Dendritic cell treated with granulocyte-macrophage colony-stimulating factor and Interleukin-4, amounts not matched to agents 40 ng/mL and 50 ng/mL, for 4 days (primary cell): Measurements from ENCODE around the gene CENPQ.
A peak's percentile ranks its signal among the peaks of the same experiment; 100 is the strongest.

ENCODE experiments used
- H3K27ac Mint-ChIP-seq: one replicate; pipeline ENCODE4 v1.8.0; 2022; ENCODE audit warnings: mild to moderate bottlenecking, mixed read lengths
- H3K27me3 Mint-ChIP-seq: one replicate; pipeline ENCODE4 v1.8.0; 2022; ENCODE audit warnings: mild to moderate bottlenecking, mixed read lengths
- H3K36me3 Mint-ChIP-seq: one replicate; pipeline ENCODE4 v1.8.0; 2022; ENCODE audit warnings: low read depth, mixed read lengths
- H3K4me1 Mint-ChIP-seq: one replicate; pipeline ENCODE4 v1.8.0; 2022; ENCODE audit warnings: low read depth, mixed read lengths
- H3K4me3 Mint-ChIP-seq: one replicate; pipeline ENCODE4 v1.8.0; 2022; ENCODE audit warnings: mild to moderate bottlenecking, moderate library complexity, mixed read lengths
- H3K9me3 Mint-ChIP-seq: one replicate; pipeline ENCODE4 v1.8.0; 2022; ENCODE audit warnings: mixed read lengths
- intact Hi-C: fragments of 100-400 bp; cut with micrococcal nuclease; formaldehyde crosslinking; loops from one replicate; pipeline ENCODE4 v1.15.0; 2022

The CENPQ gene

GRCh38 chr6:49515485-49516146 lies 52.4 kb downstream of the CENPQ start:
- H3K4me3 Mint-ChIP-seq, result no peak overlapping the region
- H3K4me1 Mint-ChIP-seq, result no peaks in the 10 kb centered on the region
- H3K9me3 Mint-ChIP-seq, result no peaks in the 10 kb centered on the region
- H3K27me3 Mint-ChIP-seq, result peaks cover 6% of the 10 kb centered on the region
- intact Hi-C loops, result no loop called here
- no peak overlapping the region for H3K27ac Mint-ChIP-seq
- H3K36me3 Mint-ChIP-seq, result no peaks in the 10 kb centered on the region

DNA sequence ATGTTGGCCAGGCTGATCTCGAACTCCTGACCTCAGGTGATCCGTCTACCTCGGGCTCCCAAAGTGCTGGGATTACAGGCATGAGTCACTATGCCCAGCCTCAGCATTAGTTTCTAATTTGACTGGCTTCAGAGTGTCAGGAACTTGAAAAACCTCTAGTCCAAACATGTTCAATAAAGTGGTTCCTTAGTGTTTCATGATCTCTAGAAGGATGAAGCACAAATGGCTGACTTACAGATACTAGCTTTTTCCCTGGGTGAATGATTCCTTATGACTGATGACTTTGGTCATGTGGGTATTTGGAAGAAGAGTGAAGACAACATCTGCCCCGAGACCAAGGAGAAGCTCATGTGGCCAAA lies 53.0 kb downstream of the CENPQ start:
- Mint-ChIP-seq H3K36me3 (no peaks in the 10 kb centered on the region), H3K27me3 (peaks cover 6% of the 10 kb centered on the region), H3K9me3 (no peaks in the 10 kb centered on the region), H3K4me3 (no peak overlapping the region), H3K27ac (no peak overlapping the region), H3K4me1 (no peaks in the 10 kb centered on the region)
- intact Hi-C loops, result no loop called here

DNA sequence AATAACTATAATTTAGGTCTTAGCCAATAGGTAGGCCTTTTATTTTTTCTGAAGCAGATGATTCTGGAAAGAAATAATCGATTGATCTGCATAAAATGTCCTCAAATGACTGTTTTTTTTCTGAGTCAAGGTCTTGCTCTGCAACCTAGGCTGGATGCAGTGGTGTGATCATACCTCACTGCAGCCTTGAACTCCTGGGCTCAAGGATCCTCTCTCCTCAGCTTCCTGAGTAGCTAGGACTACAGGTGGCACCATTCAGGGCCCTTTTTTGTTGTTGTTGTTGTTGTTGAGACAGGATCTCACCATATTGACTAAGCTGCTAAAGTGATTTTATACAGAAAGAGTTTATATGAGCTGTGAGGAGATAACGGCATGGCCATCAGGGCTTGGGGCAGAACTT lies 54.7 kb downstream of the CENPQ start:
- no peaks in the 10 kb centered on the region for H3K4me1 Mint-ChIP-seq

DNA sequence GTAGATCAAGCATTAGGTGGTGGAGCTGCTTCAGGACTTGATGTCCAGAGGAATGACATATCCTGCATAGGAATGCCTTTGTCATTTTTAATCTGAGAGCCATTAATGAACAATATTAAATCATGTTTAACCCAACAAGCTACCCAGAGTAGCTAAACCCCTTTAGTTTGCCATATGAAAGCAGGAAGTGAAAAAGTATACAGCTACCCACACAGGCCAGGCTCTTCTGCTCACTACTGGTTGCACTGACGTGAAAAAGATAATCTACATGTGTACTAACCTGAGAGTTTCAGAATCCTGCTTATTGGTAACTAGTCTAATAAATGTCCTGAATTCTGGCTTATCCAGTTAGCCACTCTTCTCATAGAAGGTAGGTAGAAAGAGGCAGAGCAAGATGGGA lies 56.5 kb downstream of the CENPQ start:
- H3K27ac Mint-ChIP-seq, result no peak overlapping the region
- no peak overlapping the region for H3K4me3 Mint-ChIP-seq
- intact Hi-C loops, result no loop called here
- H3K36me3 Mint-ChIP-seq, result no peaks in the 10 kb centered on the region
- no peaks in the 10 kb centered on the region for H3K4me1 Mint-ChIP-seq
- H3K27me3 Mint-ChIP-seq, result peaks cover 4% of the 10 kb centered on the region
- no peaks in the 10 kb centered on the region for H3K9me3 Mint-ChIP-seq

More for the DNA sequence above, 54.7 kb downstream of the CENPQ start:
- no peak overlapping the region for H3K27ac Mint-ChIP-seq
- no peaks in the 10 kb centered on the region for H3K9me3 Mint-ChIP-seq
- peaks cover 6% of the 10 kb centered on the region for H3K27me3 Mint-ChIP-seq
- H3K36me3 Mint-ChIP-seq, result no peaks in the 10 kb centered on the region
- intact Hi-C loops, result no loop called here
- H3K4me3 Mint-ChIP-seq, result no peak overlapping the region

DNA sequence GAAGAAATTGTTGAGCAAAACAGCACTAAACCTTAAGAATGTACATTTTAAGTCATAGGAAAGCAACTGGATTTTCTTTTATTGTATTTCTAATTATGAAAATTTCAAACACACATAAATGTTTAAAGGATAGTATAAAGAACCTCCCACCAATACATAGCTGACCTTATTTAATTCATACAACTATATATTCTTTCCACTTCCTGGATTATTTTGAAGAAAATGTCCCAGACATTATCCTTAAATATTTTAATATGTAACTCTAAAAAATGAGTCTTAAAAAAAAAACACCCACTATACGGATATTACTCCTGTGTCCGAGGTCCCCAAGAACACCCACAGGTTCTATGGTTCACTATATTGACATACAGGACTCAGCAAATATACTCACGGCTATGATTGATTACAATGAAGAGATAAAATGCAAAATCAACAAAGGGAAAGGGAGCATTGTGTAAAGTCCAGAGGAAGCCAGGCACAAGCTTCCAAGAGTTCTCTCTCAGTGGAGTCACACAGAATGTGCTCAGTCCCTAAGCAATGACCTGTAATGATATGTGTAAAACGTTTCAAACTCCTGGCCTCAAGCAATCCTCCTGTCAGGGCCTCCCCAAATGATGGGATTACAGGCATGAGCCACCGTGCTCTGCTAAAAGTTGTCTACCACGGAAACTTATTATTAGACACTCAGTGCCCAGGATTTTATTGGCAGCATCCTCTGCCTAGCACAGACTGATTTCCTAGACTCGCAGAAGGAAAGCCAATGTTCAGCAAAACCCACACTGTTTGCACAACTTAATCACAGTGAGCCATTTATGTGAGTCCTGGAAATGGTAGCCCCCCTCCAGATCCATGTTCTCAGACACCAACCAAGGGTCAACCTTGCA lies 59.8 kb downstream of the CENPQ start:
- Mint-ChIP-seq H3K27ac (no peak overlapping the region), H3K36me3 (no peaks in the 10 kb centered on the region), H3K27me3 (no peaks in the 10 kb centered on the region), H3K4me3 (no peak overlapping the region), H3K9me3 (no peaks in the 10 kb centered on the region), H3K4me1 (no peaks in the 10 kb centered on the region)
- intact Hi-C loops, result no loop called here

DNA sequence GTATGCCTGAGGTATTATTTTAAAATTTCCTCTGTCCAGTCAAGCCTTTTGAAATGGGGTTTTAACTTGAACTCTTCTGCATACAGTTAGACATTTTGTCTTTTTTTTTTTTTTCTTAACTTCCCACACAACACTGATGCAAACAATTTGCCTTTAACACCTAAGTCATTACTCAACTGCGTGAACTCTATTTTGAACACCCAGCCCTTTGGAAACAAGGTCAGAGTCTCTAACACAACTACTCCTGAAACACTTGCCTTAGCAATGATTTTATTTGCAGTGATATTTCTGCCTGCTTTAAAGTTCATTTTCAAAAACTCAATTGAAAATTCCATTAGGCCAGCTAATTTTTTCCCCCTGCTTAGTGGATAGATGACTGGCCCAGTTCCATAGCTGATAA lies 60.7 kb downstream of the CENPQ start:
- intact Hi-C loops, result no loop called here
- Mint-ChIP-seq H3K9me3 (no peaks in the 10 kb centered on the region), H3K27ac (no peak overlapping the region), H3K27me3 (no peaks in the 10 kb centered on the region), H3K4me3 (no peak overlapping the region), H3K36me3 (no peaks in the 10 kb centered on the region), H3K4me1 (no peaks in the 10 kb centered on the region)

DNA sequence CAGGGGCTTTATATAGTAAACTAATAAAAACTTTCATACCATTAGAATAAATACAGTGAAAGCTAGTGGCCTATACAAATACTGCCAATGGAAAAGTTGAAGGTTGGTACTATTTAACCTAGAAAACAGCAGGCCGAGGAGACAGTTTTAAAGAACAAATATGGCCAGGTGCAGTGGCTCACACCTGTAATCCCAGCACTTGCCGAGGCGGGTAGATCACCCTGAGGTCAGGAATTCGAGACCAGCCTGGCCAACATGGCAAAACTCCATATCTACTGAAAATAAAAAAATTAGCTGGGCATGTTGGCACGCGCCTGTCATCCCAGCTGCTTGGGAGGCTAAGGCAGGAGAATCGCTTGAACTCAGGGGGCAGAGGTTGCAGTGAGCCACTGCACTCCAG lies 61.4 kb downstream of the CENPQ start:
- H3K4me1 Mint-ChIP-seq, result no peaks in the 10 kb centered on the region
- no peaks in the 10 kb centered on the region for H3K27me3 Mint-ChIP-seq
- no peak overlapping the region for H3K27ac Mint-ChIP-seq
- intact Hi-C loops, result no loop called here
- no peaks in the 10 kb centered on the region for H3K36me3 Mint-ChIP-seq
- no peaks in the 10 kb centered on the region for H3K9me3 Mint-ChIP-seq
- H3K4me3 Mint-ChIP-seq, result no peak overlapping the region

GRCh38 chr6:49526598-49526997 lies 63.4 kb downstream of the CENPQ start:
- H3K9me3 Mint-ChIP-seq, result no peaks in the 10 kb centered on the region
- H3K36me3 Mint-ChIP-seq, result no peaks in the 10 kb centered on the region
- intact Hi-C loops, result no loop called here
- no peak overlapping the region for H3K4me3 Mint-ChIP-seq
- H3K27me3 Mint-ChIP-seq, result peaks cover 2% of the 10 kb centered on the region
- H3K27ac Mint-ChIP-seq, result no peak overlapping the region
- H3K4me1 Mint-ChIP-seq, result no peaks in the 10 kb centered on the region

- Mint-ChIP-seq H3K4me1 (no peaks in the 10 kb centered on the region), H3K27me3 (peaks cover 2% of the 10 kb centered on the region), H3K4me3 (no peak overlapping the region), H3K27ac (no peak overlapping the region), H3K9me3 (no peaks in the 10 kb centered on the region), H3K36me3 (no peaks in the 10 kb centered on the region)
- intact Hi-C loops, result no loop called here
These were observed 64.2 kb downstream of the CENPQ start for GRCh38 chr6:49527320-49527719.

- H3K27ac Mint-ChIP-seq, result no peak overlapping the region
- H3K4me3 Mint-ChIP-seq, result no peak overlapping the region
- no peaks in the 10 kb centered on the region for H3K9me3 Mint-ChIP-seq
- no peaks in the 10 kb centered on the region for H3K4me1 Mint-ChIP-seq
- no peaks in the 10 kb centered on the region for H3K36me3 Mint-ChIP-seq
- intact Hi-C loops, result no loop called here
- peaks cover 4% of the 10 kb centered on the region for H3K27me3 Mint-ChIP-seq
These were observed 65.4 kb downstream of the CENPQ start for GRCh38 chr6:49528571-49528970.

DNA sequence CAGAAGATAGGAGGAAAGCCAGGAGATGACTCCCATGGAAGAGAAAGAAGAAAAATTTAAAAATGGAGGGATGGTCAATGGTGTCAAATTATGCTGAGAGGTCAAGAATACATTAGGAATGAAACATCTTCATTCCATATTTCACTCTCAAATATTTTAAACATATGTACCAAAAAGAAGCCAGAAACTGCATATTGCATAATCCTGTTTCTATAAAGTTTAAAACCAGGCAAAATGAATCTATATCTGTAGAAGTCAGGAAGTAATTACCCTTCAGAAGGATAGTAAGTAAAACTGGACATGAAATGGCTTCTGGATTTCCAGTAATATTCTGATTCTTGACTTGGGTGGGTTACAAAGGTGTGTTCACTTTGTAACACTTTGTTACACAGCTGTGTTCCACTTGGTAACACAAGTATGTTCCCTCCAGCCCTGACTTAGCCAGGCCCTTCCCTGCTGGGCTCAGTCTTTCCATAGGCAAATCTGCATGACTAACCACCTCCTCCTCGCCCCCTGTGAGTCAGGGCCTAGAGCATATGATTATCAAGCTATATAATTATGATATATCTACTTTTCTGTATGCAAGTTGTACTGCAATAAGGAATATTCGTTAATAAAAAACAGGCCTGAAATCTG lies 67.1 kb downstream of the CENPQ start:
- H3K4me1 Mint-ChIP-seq, result no peaks in the 10 kb centered on the region
- H3K27ac Mint-ChIP-seq, result no peak overlapping the region
- H3K36me3 Mint-ChIP-seq, result no peaks in the 10 kb centered on the region
- H3K4me3 Mint-ChIP-seq, result no peak overlapping the region
- intact Hi-C loops, result no loop called here
- no peaks in the 10 kb centered on the region for H3K9me3 Mint-ChIP-seq
- peaks cover 4% of the 10 kb centered on the region for H3K27me3 Mint-ChIP-seq

DNA sequence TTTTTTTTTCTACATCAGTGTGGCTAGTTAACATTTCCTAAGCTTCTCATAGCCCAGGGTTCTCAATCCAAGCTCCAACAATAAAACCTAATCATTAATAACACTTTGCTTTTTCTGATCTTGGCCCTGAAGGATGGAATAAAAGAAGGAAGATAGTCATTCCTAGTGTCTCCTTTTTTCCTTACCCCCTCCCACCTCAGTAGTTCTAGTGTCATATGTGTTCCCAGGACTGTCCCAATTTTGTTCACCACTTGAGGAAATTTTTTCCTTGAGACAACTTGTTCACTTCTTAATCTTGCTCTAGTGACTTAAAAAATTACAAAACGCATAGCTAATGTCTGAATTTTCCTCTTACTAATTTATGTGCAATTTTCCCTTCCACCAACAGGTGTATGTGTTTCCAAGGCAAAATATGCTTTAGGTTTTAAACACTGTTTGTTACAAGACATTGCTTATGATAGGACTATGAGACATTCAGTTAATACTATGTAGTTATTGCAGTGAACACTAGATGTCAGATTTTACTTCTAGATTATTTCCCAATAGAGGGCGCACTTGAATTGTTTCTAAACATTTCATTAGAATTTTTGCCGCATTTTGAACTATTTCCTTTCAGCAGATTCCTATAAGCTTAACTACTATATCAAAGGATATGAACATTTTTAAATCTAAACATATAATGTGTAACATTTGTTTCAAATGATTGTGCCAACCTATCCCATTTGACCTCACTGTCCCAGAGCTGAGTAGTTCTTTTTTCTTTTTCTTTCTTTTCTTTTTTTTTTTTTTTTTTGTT lies 68.8 kb downstream of the CENPQ start:
- Mint-ChIP-seq H3K4me3 (peak overlapping the region; percentile 34), H3K4me1 (no peaks in the 10 kb centered on the region), H3K36me3 (no peaks in the 10 kb centered on the region), H3K27me3 (peaks cover 4% of the 10 kb centered on the region), H3K27ac (no peak overlapping the region), H3K9me3 (no peaks in the 10 kb centered on the region)
- intact Hi-C loops, result loop anchor here (1.0 kb wide), 2 partner anchors 75 to 317 kb away; no protein-coding TSS in a partner anchor

- Mint-ChIP-seq H3K27ac (no peak overlapping the region), H3K36me3 (no peaks in the 10 kb centered on the region), H3K4me3 (no peak overlapping the region), H3K4me1 (no peaks in the 10 kb centered on the region), H3K9me3 (no peaks in the 10 kb centered on the region), H3K27me3 (peaks cover 4% of the 10 kb centered on the region)
- intact Hi-C loops, result no loop called here
These were observed 72.6 kb downstream of the CENPQ start for GRCh38 chr6:49535795-49536194.

GRCh38 chr6:49539102-49539501 lies 75.9 kb downstream of the CENPQ start:
- Mint-ChIP-seq H3K27ac (no peak overlapping the region), H3K27me3 (no peaks in the 10 kb centered on the region), H3K4me3 (no peak overlapping the region), H3K4me1 (no peaks in the 10 kb centered on the region), H3K9me3 (no peaks in the 10 kb centered on the region), H3K36me3 (no peaks in the 10 kb centered on the region)
- intact Hi-C loops, result no loop called here
